Peyer's patch (tissue), 4 donors: ENCODE results near the gene RRP9. TPM values are rescaled to one million over a fixed set of nuclear protein-coding genes. Genes with fewer than 3 reads are reported as not detected.

Source experiments
- DNase-seq, 3 donors: peaks; one replicate each; pipeline ENCODE4 v3.0.0-alpha.2; 2017 to 2019
- H3K27ac ChIP-seq, 4 donors: fragments of 200-600 bp; sonication (generic); one replicate each; pipeline ENCODE4 v1.5.1; 2016 to 2019
- H3K27me3 ChIP-seq, 2 donors: fragments of 200-600 bp; sonication (generic); one replicate each; pipeline ENCODE4 v1.5.1; 2019
- H3K36me3 ChIP-seq, 3 donors: fragments of 200-600 bp; sonication (generic); one replicate each; pipeline ENCODE4 v1.5.1; 2016 to 2019
- H3K4me1 ChIP-seq, 4 donors: fragments of 200-600 bp; sonication (generic); one replicate each; pipeline ENCODE4 v1.5.1; 2016 to 2019
- H3K4me3 ChIP-seq, 4 donors: fragments of 200-600 bp; sonication (generic); 1 replicate in 3 of 4; 2 replicates in 1 of 4; pipeline ENCODE4 v1.5.1; 2016 to 2019; ENCODE audit warnings: mild to moderate bottlenecking in 1 of 4
- H3K9me3 ChIP-seq, 4 donors: fragments of 200-600 bp; sonication (generic); one replicate each; pipeline ENCODE4 v1.5.1; 2016 to 2019; ENCODE audit warnings: mild to moderate bottlenecking in 1 of 4
- POLR2A ChIP-seq, 2 donors: fragments of 450-650 bp; IDR thresholded peaks; one replicate each; pipeline ENCODE4 v1.5.1; 2017; ENCODE audit warnings: antibody characterized with exemption in 2 of 2, mild to moderate bottlenecking in 2 of 2, moderate library complexity in 2 of 2
- total RNA-seq, 4 donors: library from RNA; depleted of rRNA; stranded (reverse); fragments of >200 nt; gene quantifications; one replicate each; pipeline ENCODE4 v1.1.0, GENCODE V29; 2016
- TF ChIP-seq, protein P1 (sequence below), 6 experiments: fragments of 450-650 bp in 4 of 6; fragments of 200-600 bp in 2 of 6; sonication (generic) in 1 of 6; IDR thresholded peaks; one replicate each; pipeline ENCODE4 v1.5.1; 2017 to 2019; ENCODE audit warnings: antibody characterized with exemption in 6 of 6, mild to moderate bottlenecking in 3 of 6, moderate library complexity in 1 of 6

The RRP9 gene
- total RNA-seq, 4 donors from 2014 or later, result 4.7 to 17.3 (median 7.7) TPM

- H3K27ac ChIP-seq, result no peak overlapping the region
- H3K27me3 ChIP-seq, result no peaks in the 10 kb centered on the region
- peaks cover 0 to 11% (median 4%) of the 10 kb centered on the region in 4 donors for H3K4me1 ChIP-seq
- no peak overlapping the region for H3K4me3 ChIP-seq
- peak in 1 of 3 donors; percentile 33 for DNase-seq
- no peaks in the 10 kb centered on the region for H3K9me3 ChIP-seq
- peaks cover 0 to 65% (median 0%) of the 10 kb centered on the region in 3 donors for H3K36me3 ChIP-seq
- TF ChIP-seq, protein P1, sequence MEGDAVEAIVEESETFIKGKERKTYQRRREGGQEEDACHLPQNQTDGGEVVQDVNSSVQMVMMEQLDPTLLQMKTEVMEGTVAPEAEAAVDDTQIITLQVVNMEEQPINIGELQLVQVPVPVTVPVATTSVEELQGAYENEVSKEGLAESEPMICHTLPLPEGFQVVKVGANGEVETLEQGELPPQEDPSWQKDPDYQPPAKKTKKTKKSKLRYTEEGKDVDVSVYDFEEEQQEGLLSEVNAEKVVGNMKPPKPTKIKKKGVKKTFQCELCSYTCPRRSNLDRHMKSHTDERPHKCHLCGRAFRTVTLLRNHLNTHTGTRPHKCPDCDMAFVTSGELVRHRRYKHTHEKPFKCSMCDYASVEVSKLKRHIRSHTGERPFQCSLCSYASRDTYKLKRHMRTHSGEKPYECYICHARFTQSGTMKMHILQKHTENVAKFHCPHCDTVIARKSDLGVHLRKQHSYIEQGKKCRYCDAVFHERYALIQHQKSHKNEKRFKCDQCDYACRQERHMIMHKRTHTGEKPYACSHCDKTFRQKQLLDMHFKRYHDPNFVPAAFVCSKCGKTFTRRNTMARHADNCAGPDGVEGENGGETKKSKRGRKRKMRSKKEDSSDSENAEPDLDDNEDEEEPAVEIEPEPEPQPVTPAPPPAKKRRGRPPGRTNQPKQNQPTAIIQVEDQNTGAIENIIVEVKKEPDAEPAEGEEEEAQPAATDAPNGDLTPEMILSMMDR (IDR thresholded peaks at IDR 0.05), result no peak
- no peak for TF ChIP-seq POLR2A (IDR thresholded peaks at IDR 0.05)
Measured at GRCh38 chr3:51935886-51936755, 5.6 kb downstream of the RRP9 start.

DNA sequence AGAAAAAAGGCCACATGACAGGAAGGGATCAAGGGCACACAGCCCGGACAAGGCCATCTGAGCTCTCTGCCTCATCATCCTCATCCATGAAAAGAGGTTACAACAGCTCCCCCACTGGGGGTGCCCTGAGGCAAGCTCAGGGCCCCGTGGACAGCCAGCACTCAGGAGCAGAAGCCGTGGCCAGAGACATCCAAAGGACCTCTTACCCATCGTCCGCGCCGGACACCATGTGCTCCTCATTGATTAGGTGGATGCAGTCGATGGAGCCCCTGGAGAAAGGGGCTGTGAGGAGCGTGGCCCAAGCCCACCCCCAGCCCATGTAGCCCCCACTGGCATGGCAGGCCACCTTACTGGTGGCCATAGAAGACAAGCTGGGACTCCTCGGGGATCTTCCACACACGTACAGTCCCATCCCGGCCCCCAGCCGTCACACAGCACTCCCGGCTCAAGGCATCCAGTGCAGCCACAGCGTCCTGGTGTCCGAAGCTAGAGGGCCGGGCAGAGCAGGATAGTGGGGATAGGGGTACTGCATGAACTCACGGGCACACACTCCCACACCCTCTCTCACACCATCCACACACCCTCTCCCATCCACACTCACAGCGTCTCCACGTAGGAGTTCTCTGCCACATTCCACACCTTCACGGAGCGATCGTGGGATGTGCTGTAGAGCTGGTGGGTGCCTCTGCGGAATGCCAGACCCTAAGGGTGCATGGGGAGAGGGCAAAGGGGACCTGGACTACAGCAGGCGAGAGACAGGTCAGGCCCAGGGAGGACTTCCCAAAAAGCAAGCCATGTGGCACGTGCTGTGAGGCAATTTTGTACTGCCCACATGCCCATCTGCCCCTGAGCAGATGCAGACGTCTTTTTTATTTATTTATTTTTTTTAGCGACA is 6.5 kb downstream of the RRP9 start:
- H3K36me3 ChIP-seq, result peaks cover 0 to 65% (median 0%) of the 10 kb centered on the region in 3 donors
- DNase-seq, result no peak

DNA sequence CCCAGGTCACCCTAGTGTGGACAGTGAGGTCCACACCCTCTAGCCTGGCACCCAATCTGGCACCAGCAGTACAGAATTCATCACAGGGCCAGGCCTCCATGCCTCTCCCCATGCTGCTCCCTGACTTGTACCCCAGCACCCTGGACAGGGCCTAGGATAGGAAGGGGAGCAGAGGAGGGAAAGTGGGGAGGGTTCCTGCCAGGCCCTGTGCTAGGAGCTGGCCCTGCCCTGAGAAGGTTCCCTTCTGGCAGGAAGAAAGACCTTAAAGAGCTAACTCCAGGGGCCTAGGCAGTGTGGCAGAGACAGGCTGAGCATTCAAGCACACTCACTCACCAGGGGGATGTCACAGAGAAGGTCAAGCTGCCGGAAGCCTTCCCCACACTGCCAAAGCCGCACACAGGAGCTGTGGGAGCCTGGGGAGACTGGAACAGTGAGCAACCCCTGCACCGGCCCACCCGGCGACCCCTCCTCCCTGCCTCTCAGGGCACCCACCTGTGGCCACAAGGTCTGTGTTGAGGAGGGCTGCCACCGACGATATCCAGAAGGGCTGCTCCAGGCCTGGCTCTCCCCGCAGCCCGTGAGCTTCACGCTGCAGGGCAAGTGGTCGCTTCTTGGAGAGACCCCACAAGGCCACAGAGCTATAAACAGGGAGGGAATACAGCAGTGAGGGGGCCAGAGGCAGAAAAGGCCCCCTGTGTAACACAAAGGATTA is 7.4 kb downstream of the RRP9 start:
- no peak overlapping the region for H3K27ac ChIP-seq
- peaks cover 0 to 65% (median 0%) of the 10 kb centered on the region in 3 donors for H3K36me3 ChIP-seq
- no peak for DNase-seq
- no peaks in the 10 kb centered on the region for H3K27me3 ChIP-seq
- no peaks in the 10 kb centered on the region for H3K4me1 ChIP-seq
- no peaks in the 10 kb centered on the region for H3K9me3 ChIP-seq
- H3K4me3 ChIP-seq, result no peak overlapping the region
- no peak for TF ChIP-seq POLR2A (IDR thresholded peaks at IDR 0.05)
- TF ChIP-seq, protein P1 (IDR thresholded peaks at IDR 0.05), result no peak

More for the DNA sequence above, 6.5 kb downstream of the RRP9 start:
- Histone ChIP-seq H3K27ac (no peak overlapping the region), H3K9me3 (no peaks in the 10 kb centered on the region), H3K4me3 (no peak overlapping the region), H3K4me1 (peaks cover 0 to 2% (median 0%) of the 10 kb centered on the region in 4 donors), H3K27me3 (no peaks in the 10 kb centered on the region)
- TF ChIP-seq POLR2A (IDR thresholded peaks at IDR 0.05), result no peak
- TF ChIP-seq, protein P1 (IDR thresholded peaks at IDR 0.05), result no peak

- Histone ChIP-seq H3K9me3 (no peaks in the 10 kb centered on the region), H3K4me3 (no peak overlapping the region), H3K4me1 (no peaks in the 10 kb centered on the region), H3K27me3 (no peaks in the 10 kb centered on the region), H3K36me3 (peaks cover 0 to 63% (median 0%) of the 10 kb centered on the region in 3 donors), H3K27ac (no peak overlapping the region)
- DNase-seq, result no peak
- TF ChIP-seq POLR2A (IDR thresholded peaks at IDR 0.05), result no peak
- TF ChIP-seq, protein P1 (IDR thresholded peaks at IDR 0.05), result no peak
Measured at GRCh38 chr3:51933471-51934138, 8.1 kb downstream of the RRP9 start.
